Peyer's patch (tissue), 4 donors: Measurements from ENCODE around the gene GRAMD4.

ENCODE experiments used
- POLR2A ChIP-seq, 2 donors: fragments of 450-650 bp; IDR thresholded peaks; one replicate each; pipeline ENCODE4 v1.5.1; 2017; ENCODE audit warnings: antibody characterized with exemption in 2 of 2, mild to moderate bottlenecking in 2 of 2, moderate library complexity in 2 of 2
- TF ChIP-seq, protein P1 (sequence below), 6 experiments: fragments of 450-650 bp in 4 of 6; fragments of 200-600 bp in 2 of 6; sonication (generic) in 1 of 6; IDR thresholded peaks; one replicate each; pipeline ENCODE4 v1.5.1; 2017 to 2019; ENCODE audit warnings: antibody characterized with exemption in 6 of 6, mild to moderate bottlenecking in 3 of 6, moderate library complexity in 1 of 6

DNA sequence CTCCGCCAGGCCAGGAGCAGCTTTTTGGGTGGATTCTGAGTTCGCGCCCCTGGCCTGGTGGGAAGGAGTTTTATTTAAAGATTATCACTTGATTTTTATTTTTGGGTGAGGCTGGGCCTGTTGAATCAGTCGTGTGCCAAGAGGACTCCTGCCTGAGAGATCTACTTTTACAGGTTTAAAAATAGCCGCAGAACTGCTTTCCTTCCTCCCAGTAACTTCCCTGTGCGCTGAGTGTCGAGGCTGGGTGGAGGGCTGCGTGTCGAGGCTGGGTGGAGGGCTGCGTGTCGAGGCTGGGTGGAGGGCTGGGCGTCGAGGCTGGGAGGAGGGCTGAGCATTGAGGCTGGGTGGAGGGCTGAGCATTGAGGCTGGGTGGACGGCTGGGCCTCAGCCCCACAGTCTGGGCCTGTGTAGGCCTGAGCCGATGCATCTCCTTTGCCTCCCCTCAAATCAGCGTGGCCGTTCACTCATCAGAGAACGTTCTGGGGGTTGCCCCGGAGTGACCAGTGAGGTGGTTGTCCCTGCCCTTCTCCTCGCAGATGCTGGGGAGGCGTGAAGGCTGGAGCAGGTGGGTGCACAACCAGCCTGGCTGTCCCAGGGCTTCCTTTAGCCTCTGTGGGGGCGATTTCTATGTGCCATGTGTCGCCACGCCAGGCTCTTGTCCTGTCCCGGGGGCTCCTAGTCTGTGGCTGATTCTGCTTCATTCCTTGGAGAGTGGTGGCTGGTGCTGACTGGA lies 30.1 kb downstream of the GRAMD4 start:
- TF ChIP-seq POLR2A (IDR thresholded peaks at IDR 0.05), result no peak
- TF ChIP-seq, protein P1, sequence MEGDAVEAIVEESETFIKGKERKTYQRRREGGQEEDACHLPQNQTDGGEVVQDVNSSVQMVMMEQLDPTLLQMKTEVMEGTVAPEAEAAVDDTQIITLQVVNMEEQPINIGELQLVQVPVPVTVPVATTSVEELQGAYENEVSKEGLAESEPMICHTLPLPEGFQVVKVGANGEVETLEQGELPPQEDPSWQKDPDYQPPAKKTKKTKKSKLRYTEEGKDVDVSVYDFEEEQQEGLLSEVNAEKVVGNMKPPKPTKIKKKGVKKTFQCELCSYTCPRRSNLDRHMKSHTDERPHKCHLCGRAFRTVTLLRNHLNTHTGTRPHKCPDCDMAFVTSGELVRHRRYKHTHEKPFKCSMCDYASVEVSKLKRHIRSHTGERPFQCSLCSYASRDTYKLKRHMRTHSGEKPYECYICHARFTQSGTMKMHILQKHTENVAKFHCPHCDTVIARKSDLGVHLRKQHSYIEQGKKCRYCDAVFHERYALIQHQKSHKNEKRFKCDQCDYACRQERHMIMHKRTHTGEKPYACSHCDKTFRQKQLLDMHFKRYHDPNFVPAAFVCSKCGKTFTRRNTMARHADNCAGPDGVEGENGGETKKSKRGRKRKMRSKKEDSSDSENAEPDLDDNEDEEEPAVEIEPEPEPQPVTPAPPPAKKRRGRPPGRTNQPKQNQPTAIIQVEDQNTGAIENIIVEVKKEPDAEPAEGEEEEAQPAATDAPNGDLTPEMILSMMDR (IDR thresholded peaks at IDR 0.05), result no peak
